ENCODE measurements around the gene PLCB1.

PLCB1 gene

DNA sequence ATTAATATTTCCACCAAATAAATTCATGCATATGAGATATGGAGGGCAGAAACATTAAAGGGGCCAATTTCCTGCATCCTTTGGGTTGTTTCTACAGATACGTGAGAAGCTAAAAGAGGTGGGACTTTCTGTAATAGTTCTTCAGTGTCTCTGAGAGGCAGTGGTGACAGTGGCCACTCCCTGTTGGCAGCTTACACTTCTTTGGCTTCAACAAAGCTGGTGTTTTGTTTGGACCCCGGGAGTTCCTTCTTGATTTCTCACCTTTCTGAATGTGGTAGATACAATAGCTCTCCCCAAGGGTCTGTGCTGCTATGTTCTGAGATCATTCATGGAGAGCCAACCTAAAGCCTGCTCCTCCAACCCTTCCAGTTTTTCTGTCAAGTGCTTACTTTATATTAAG is 7.8 kb downstream of the PLCB1 start:
- TF ChIP-seq, protein P1, sequence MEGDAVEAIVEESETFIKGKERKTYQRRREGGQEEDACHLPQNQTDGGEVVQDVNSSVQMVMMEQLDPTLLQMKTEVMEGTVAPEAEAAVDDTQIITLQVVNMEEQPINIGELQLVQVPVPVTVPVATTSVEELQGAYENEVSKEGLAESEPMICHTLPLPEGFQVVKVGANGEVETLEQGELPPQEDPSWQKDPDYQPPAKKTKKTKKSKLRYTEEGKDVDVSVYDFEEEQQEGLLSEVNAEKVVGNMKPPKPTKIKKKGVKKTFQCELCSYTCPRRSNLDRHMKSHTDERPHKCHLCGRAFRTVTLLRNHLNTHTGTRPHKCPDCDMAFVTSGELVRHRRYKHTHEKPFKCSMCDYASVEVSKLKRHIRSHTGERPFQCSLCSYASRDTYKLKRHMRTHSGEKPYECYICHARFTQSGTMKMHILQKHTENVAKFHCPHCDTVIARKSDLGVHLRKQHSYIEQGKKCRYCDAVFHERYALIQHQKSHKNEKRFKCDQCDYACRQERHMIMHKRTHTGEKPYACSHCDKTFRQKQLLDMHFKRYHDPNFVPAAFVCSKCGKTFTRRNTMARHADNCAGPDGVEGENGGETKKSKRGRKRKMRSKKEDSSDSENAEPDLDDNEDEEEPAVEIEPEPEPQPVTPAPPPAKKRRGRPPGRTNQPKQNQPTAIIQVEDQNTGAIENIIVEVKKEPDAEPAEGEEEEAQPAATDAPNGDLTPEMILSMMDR (IDR thresholded peaks at IDR 0.05), result no peak
- Histone ChIP-seq H3K4me3 (no peak overlapping the region), H3K27ac (no peak overlapping the region)
- no peak for DNase-seq (ENCODE audit: low spot score)

DNA sequence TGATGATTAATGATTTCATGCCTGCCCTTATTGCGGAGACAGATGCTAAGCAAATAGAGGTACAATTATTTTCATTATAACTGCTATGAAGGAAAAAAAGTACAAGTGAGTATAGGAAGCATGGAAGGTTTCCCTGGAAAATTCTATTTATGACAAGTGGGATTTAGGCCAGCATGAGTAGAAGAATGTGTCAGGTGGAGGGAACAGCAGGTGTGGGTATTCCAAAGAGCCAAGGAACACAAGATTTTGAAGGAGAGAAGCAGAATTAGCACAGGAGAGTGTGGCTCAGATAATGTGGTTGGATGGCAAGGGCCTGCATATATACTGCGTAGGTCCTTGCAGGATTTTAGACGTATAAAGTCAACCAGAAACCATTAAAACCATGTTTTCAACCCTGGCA is 11.4 kb downstream of the PLCB1 start:
- no peak overlapping the region for H3K27ac ChIP-seq
- no peak for DNase-seq (ENCODE audit: low spot score)
- H3K4me3 ChIP-seq, result no peak overlapping the region
- TF ChIP-seq, protein P1 (IDR thresholded peaks at IDR 0.05), result no peak

DNA sequence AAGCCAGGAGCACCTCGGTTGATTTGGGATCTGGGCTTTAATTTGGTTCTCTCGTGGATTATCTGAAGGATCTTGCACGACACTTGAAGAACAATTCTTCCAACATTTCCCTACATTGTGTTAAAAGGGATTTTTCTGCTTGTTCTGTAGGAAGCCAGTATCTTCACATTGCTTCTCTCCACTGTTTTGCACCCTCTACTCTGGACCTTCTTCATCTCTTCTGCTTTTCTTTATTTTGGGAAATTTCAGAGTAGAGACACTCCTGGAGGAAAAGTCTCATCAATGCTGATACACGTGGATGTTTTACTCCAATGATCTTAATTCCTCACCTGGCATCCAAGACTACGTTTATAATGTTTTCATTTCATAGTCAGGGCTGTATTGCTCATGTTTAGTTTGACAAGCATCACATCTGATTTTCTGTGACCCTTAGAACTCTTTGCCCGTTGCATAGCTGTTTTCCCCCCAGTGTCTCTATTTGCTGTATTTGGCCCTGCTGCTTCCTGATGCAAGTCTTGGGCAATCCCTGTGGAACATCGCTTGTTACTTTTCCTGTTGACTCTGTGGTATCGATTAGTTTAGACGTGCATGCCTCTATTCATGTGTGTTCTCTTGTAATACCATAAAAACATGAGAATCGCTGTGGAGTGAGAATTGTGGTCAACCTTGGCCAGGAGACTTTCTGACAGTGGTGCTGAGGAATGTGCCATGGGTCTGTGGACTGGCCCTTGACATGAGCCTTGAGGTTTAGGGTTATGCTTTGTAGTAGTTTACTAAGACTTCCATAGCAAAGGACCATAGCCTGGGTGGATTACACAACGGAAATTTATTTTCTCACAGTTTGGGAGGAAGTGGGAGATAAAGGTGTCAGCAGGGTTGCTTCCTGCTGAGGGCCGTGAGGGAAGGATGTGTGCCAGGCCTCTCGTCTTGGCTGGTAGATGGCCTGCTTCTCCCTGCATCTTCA is 12.5 kb downstream of the PLCB1 start:
- no peak for DNase-seq (ENCODE audit: low spot score)
- TF ChIP-seq, protein P1 (IDR thresholded peaks at IDR 0.05), result no peak
- Histone ChIP-seq H3K4me3 (no peak overlapping the region), H3K27ac (no peak overlapping the region)

DNA sequence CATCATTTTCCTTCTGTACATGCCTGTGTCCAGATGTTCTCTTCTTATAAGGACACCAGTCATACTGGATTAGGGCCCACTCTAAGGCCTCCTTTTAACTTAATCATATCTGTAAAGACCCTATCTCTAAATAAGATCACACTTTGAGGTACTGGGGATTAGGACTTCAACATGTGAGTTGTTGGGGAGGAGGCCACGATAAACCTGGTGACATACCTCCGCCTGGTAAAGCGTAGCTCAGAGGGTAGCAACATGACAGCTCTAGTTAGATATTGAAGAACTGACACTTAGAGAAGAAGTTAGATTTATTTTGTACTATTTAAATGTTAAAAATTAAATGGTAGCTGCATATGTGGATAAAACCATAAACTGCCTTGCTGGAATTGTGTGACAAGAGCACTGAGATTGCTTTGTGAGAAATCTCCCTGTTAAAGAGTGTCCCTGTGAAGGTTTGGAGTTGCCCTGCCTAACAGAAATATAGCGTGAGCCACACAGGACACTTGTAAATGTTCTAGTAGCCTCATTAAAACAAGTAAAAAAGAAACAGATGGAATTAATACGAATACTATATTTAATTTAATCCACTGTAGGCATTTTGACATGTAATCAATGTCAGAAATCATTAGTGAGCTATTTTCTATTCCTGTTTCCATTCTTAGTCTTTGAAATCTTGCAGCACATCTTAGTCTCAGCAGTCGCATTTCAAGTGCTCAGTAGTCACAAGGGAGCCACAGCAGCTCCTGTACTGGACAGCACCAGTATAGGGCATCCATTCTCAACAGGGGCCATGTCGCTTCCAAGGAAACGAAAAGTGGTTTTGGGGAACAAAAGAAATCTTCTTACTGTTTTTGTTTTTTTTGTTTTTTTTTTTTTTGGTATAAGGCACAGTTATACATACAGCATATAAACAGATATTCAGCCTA is 13.4 kb downstream of the PLCB1 start:
- DNase-seq (ENCODE audit: low spot score), result no peak
- TF ChIP-seq, protein P1 (IDR thresholded peaks at IDR 0.05), result no peak
- H3K27ac ChIP-seq, result no peak overlapping the region
- H3K4me3 ChIP-seq, result no peak overlapping the region

DNA sequence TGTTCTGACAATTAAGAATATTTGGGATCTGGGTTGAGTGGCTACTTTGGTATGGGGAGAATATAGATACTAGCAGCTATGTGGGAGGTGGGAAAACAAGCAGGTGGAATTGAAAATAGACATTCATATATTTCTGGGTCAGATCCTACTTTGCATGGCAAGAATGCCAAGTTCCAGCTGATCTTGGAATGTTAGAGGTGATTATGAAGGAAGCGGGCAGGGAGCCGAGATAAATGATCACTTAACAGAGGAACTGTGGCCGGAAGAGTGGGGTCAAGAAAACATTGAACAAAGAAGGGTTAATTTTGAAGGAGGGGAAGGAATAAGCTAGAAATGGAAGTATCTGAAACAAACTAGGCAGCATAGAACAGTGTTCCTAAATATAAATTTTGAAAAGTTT is 15.4 kb downstream of the PLCB1 start:
- Histone ChIP-seq H3K4me3 (no peak overlapping the region), H3K27ac (no peak overlapping the region)
- TF ChIP-seq, protein P1 (IDR thresholded peaks at IDR 0.05), result no peak
- no peak for DNase-seq (ENCODE audit: low spot score)

DNA sequence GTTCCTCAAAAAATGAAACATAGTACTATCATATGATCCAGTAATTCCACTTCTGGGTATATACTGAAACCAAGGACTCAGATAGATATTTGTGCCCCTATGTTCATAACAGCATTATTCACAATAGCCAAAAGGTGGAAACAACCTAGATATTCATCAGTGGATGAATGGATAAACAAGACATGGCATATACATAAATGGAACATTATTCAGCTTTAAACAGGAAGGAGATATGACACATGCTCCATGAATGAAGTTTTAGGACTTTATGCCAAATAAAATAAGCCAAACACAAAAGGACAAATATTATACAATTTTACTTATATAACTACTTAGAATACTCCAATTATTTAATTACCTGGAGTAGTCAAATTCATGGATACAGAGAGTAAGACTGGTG is 16.4 kb downstream of the PLCB1 start:
- H3K4me3 ChIP-seq, result no peak overlapping the region
- TF ChIP-seq, protein P1 (IDR thresholded peaks at IDR 0.05), result no peak
- no peak overlapping the region for H3K27ac ChIP-seq
- no peak for DNase-seq (ENCODE audit: low spot score)
